Neuron (in vitro differentiated cells): ENCODE results near the gene TYRO3.
"Not testable (repeated sequence)": the region's sequence is repeated elsewhere in the genome, so short reads cannot be mapped to it uniquely, and the experiment has no call there.

Source experiments
- H2AFZ ChIP-seq: one replicate; pipeline ENCODE4 v1.6.1; 2013; ENCODE audit warnings: low read depth, mild to moderate bottlenecking, inconsistent platforms, low read length, moderate library complexity
- H3K27me3 ChIP-seq: one replicate; pipeline ENCODE4 v1.6.1; 2013; ENCODE audit warnings: low read length; ENCODE audit not compliant: insufficient read depth
- H3K36me3 ChIP-seq: one replicate; pipeline ENCODE4 v1.6.1; 2013; ENCODE audit warnings: low read length; ENCODE audit not compliant: insufficient read depth
- H3K4me1 ChIP-seq: one replicate; pipeline ENCODE4 v1.6.1; 2013; ENCODE audit warnings: low read length; ENCODE audit not compliant: insufficient read depth
- H3K4me3 ChIP-seq: 2 replicates; pipeline ENCODE4 v1.5.1; 2013; ENCODE audit warnings: mild to moderate bottlenecking, low read length, moderate library complexity
- H3K9me3 ChIP-seq: one replicate; pipeline ENCODE4 v1.6.1; 2013; ENCODE audit warnings: low read length

TYRO3 gene

GRCh38 chr15:41560572-41560874 lies 1.5 kb downstream of the TYRO3 start:
- Histone ChIP-seq H3K4me1 (peaks cover 47% of the 10 kb centered on the region), H3K4me3 (no peak overlapping the region), H3K9me3 (no peaks in the 10 kb centered on the region), H2AFZ (no peak overlapping the region), H3K27me3 (no peaks in the 10 kb centered on the region), H3K36me3 (no peaks in the 10 kb centered on the region)

GRCh38 chr15:41561104-41561776 lies 2.2 kb downstream of the TYRO3 start:
- Histone ChIP-seq H3K4me1 (peaks cover 47% of the 10 kb centered on the region), H3K4me3 (no peak overlapping the region), H3K9me3 (no peaks in the 10 kb centered on the region), H2AFZ (no peak overlapping the region), H3K27me3 (no peaks in the 10 kb centered on the region), H3K36me3 (no peaks in the 10 kb centered on the region)

DNA sequence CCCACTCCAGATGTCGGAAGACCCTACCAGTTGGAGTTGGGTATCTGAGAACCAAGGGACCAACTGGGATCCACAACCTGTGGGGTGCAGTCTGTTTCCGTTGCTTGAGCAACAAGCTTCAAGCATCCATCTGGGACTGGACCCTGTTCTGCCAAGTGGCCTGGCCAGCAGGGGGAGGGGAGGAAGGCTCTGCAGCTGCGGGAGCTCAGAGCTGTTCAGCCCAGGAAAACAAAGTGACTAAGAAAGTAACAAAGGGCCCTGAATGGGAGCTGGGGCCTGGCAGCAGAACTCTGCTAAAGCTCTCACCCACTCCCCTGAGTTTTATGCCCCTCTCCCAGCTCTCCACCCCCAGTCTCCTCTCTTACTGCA lies 2.7 kb downstream of the TYRO3 start:
- H3K27me3 ChIP-seq, result no peaks in the 10 kb centered on the region
- peaks cover 49% of the 10 kb centered on the region for H3K4me1 ChIP-seq
- H2AFZ ChIP-seq, result no peak overlapping the region
- no peaks in the 10 kb centered on the region for H3K9me3 ChIP-seq
- H3K36me3 ChIP-seq, result no peaks in the 10 kb centered on the region
- H3K4me3 ChIP-seq, result no peak overlapping the region

DNA sequence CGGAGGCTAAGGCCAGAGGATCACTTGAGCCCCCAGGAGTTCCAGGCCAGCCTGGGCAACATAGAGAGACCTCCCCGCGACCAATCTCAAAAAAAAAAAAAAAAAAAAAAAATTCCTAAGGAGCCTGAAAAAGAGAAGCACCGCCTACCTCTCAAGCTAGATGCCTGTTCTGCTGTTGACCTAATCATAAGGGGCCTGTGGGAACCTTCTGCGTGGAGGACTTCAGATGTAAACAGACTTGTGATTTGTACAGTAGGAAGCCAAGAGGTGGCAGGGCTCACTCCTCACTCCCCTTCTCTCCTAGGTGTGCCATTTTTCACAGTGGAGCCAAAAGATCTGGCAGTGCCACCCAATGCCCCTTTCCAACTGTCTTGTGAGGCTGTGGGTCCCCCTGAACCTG lies 3.2 kb downstream of the TYRO3 start:
- no peaks in the 10 kb centered on the region for H3K27me3 ChIP-seq
- no peaks in the 10 kb centered on the region for H3K9me3 ChIP-seq
- H3K4me3 ChIP-seq, result no peak overlapping the region
- H3K36me3 ChIP-seq, result no peaks in the 10 kb centered on the region
- H3K4me1 ChIP-seq, result peaks cover 49% of the 10 kb centered on the region
- H2AFZ ChIP-seq, result no peak overlapping the region

DNA sequence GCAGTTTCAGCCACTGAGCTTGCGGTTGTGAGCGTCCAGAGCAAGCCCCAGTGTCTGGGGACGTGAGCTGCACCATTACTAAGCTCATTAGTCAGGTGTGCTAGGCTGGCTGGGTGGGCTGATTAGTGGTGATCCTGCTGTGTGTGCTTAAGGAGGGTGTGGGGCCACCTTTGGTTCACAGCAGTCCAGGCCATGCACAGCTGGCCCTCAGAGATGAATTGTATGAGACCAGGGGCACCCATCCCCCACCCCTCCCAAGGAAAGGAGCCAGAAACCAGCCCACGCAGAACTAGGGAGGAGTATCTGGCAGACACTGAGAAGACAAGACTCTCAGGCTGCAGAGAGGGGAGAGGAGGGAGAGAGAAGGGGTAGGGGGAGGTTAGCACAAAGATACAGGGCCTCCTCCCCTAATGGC lies 3.8 kb downstream of the TYRO3 start:
- Histone ChIP-seq H3K36me3 (no peaks in the 10 kb centered on the region), H3K9me3 (no peaks in the 10 kb centered on the region), H3K27me3 (no peaks in the 10 kb centered on the region), H3K4me1 (peaks cover 50% of the 10 kb centered on the region), H3K4me3 (no peak overlapping the region), H2AFZ (no peak overlapping the region)

DNA sequence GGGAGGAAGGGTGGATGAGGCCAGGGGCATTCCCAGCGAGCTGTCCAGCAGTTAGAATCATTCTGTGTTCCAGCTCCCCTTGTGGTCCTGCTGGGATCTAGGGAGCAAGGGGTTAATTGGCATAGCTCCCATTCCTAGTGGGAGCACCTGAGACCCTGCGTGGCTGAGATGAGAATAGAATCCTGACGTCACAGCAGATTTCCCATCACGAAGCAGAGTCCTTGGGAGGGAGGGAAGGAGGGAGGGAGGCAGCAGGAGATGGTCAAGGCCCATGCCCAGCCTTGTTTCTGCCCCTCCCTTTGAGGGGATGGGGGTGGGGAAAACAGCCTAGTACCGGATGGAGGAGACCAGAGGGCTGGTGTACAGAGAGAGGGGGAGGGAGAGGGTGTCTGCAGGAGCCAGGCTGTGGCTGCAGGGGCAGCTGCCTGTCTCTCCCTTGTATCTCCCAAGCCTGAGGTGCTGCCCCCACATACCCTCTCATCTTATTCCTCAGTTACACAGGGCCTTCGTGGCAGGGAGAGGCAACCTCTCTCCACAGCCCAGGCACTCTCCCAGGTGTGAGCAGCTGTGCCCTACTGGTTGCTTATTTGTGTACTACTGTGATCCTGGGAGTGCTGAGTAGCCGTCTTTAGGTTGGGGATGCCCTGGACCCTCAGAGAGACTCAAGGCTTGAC lies 5.4 kb downstream of the TYRO3 start:
- no peaks in the 10 kb centered on the region for H3K9me3 ChIP-seq
- no peaks in the 10 kb centered on the region for H3K27me3 ChIP-seq
- peaks cover 53% of the 10 kb centered on the region for H3K4me1 ChIP-seq
- no peak overlapping the region for H3K4me3 ChIP-seq
- H2AFZ ChIP-seq, result no peak overlapping the region
- no peaks in the 10 kb centered on the region for H3K36me3 ChIP-seq

GRCh38 chr15:41564960-41565502 lies 6.0 kb downstream of the TYRO3 start:
- Histone ChIP-seq H3K4me3 (no peak overlapping the region), H3K27me3 (no peaks in the 10 kb centered on the region), H3K4me1 (peaks cover 48% of the 10 kb centered on the region), H2AFZ (no peak overlapping the region), H3K36me3 (no peaks in the 10 kb centered on the region), H3K9me3 (no peaks in the 10 kb centered on the region)

- no peaks in the 10 kb centered on the region for H3K9me3 ChIP-seq
- H3K4me1 ChIP-seq, result peaks cover 46% of the 10 kb centered on the region
- H3K27me3 ChIP-seq, result no peaks in the 10 kb centered on the region
- peaks cover 4% of the 10 kb centered on the region for H3K36me3 ChIP-seq
- H2AFZ ChIP-seq, result no peak overlapping the region
- no peak overlapping the region for H3K4me3 ChIP-seq
Observed at GRCh38 chr15:41565702-41566101, 6.7 kb downstream of the TYRO3 start.

DNA sequence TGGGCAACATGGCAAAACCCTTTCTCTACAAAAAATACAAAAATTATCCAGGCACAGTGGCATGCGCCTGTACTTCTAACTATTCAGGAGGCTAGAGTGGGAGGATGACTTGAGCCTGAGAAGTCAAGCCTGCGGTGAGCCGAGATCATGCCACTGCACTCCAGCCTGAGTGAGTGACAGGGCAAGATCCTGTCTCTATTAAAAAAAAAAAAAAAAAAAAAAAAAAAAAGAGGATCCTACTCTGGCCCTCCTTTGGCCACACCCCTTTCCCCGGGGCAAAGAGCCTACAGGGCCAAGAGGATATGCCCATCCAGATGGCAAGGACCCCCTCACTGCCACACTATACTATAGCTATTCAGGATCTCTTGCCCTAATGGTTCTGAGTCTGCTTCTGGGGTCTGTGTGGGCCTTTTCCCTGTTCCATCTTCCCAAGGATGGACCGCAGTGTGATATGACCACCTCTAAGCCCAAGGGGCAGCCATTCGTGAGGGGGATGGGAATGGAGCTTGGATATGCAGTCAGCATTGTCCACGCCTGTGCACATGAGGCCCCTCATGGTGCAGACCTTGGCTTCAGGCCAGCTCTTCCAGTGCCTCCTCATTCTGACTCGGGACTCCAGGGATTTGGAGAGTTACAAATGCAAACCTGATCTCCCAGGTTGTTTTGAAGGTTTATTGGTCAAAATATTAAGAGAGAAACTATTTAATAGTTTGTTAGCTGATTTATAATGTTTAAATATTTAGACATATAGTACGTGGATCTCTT lies 7.3 kb downstream of the TYRO3 start:
- Histone ChIP-seq H3K4me3 (no peak overlapping the region), H2AFZ (no peak overlapping the region), H3K9me3 (no peaks in the 10 kb centered on the region), H3K27me3 (no peaks in the 10 kb centered on the region), H3K36me3 (peaks cover 7% of the 10 kb centered on the region), H3K4me1 (peaks cover 46% of the 10 kb centered on the region)

- H3K27me3 ChIP-seq, result no peaks in the 10 kb centered on the region
- peaks cover 39% of the 10 kb centered on the region for H3K4me1 ChIP-seq
- peaks cover 14% of the 10 kb centered on the region for H3K36me3 ChIP-seq
- H3K4me3 ChIP-seq, result no peak overlapping the region
- H3K9me3 ChIP-seq, result no peaks in the 10 kb centered on the region
- H2AFZ ChIP-seq, result no peak overlapping the region
Observed at GRCh38 chr15:41567261-41567660, 8.2 kb downstream of the TYRO3 start.

GRCh38 chr15:41567862-41568261 lies 8.8 kb downstream of the TYRO3 start:
- H3K36me3 ChIP-seq, result peaks cover 17% of the 10 kb centered on the region

GRCh38 chr15:41568350-41569017 lies 9.5 kb downstream of the TYRO3 start:
- Histone ChIP-seq H3K9me3 (no peaks in the 10 kb centered on the region), H3K36me3 (peaks cover 23% of the 10 kb centered on the region), H3K4me1 (peaks cover 34% of the 10 kb centered on the region), H3K4me3 (no peak overlapping the region), H3K27me3 (no peaks in the 10 kb centered on the region), H2AFZ (peak overlapping the region; percentile 26)

More at GRCh38 chr15:41567862-41568261, 8.8 kb downstream of the TYRO3 start:
- Histone ChIP-seq H3K9me3 (no peaks in the 10 kb centered on the region), H2AFZ (peak overlapping the region; percentile 26), H3K27me3 (no peaks in the 10 kb centered on the region), H3K4me1 (peaks cover 36% of the 10 kb centered on the region), H3K4me3 (no peak overlapping the region)

DNA sequence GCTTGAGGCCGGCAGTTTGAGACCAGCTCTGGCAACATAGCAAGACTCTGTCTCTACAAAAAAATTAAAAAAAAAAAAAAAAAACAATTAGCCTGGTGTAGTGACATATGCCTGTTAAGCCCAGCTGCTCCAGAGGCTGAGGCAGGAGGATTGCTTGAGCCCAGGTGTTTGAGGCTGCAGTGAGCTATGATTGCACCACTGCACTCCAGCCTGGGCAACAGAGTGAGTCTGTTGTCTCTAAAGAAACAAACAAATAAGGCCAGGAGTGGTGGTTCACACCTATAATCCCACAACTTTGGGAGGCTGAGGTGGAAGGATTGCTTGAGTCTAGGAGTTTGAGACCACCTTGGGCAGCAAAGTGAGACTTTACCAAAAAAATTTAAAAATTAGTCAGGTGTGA lies 10.2 kb downstream of the TYRO3 start:
- not testable (repeated sequence) for H3K4me3 ChIP-seq, H2AFZ ChIP-seq, H3K9me3 ChIP-seq, H3K27me3 ChIP-seq
- peaks cover 31% of the 10 kb centered on the region for H3K36me3 ChIP-seq
- H3K4me1 ChIP-seq, result peaks cover 27% of the 10 kb centered on the region
